Gastrocnemius medialis (tissue), 4 donors: ENCODE results near the gene COL24A1. TPM values are rescaled to one million over a fixed set of nuclear protein-coding genes. Genes with fewer than 3 reads are reported as not detected.

Source experiments
- ATAC-seq, 2 donors: fragments of 150-250 bp; one replicate each; pipeline ENCODE4 v1.9.1; 2016
- DNase-seq, 2 donors: peaks; one replicate each; pipeline ENCODE4 v3.0.0-alpha.2; 2019
- H3K27ac ChIP-seq, 4 donors: fragments of 200-600 bp; sonication (generic); 1 replicate in 1 of 4; 2 replicates in 3 of 4; pipeline ENCODE4 v1.5.1; 2016 to 2018; ENCODE audit warnings: mild to moderate bottlenecking in 2 of 4, moderate library complexity in 1 of 4
- H3K27me3 ChIP-seq, 3 donors: fragments of 200-600 bp; sonication (generic) in 2 of 3; 1 replicate in 1 of 3; 2 replicates in 2 of 3; pipeline versions ENCODE4 v1.5.1 to v1.6.0; 2016 to 2019; ENCODE audit warnings: mild to moderate bottlenecking in 1 of 3, moderate library complexity in 1 of 3
- H3K36me3 ChIP-seq, 2 donors: fragments of 200-600 bp; sonication (generic) in 1 of 2; one replicate each; pipeline ENCODE4 v1.5.1; 2017 to 2018
- H3K4me1 ChIP-seq, 2 donors: fragments of 200-600 bp; sonication (generic) in 1 of 2; one replicate each; pipeline ENCODE4 v1.5.1; 2016 to 2017; ENCODE audit warnings: mild to moderate bottlenecking in 2 of 2
- H3K4me3 ChIP-seq, 4 donors: fragments of 200-600 bp; sonication (generic) in 3 of 4; 1 replicate in 1 of 4; 2 replicates in 3 of 4; pipeline ENCODE4 v1.5.1; 2016 to 2019; ENCODE audit warnings: mild to moderate bottlenecking in 2 of 4
- H3K9me3 ChIP-seq, 3 donors: fragments of 200-600 bp; sonication (generic) in 2 of 3; 1 replicate in 1 of 3; 2 replicates in 2 of 3; pipeline ENCODE4 v1.5.1; 2016 to 2019
- CTCF ChIP-seq, 5 experiments: fragments of 450-650 bp in 3 of 5; fragments of 200-600 bp in 2 of 5; sonication (generic) in 2 of 5; IDR thresholded peaks in 4 of 5; conservative IDR thresholded peaks in 1 of 5; 1 replicate in 4 of 5; 2 replicates in 1 of 5; pipeline ENCODE4 v1.5.1; 2016 to 2019; ENCODE audit warnings: antibody characterized with exemption in 5 of 5, mild to moderate bottlenecking in 3 of 5, moderate library complexity in 3 of 5
- POLR2A ChIP-seq, 2 donors: fragments of 450-650 bp; IDR thresholded peaks; one replicate each; pipeline ENCODE4 v1.6.1; 2017; ENCODE audit warnings: antibody characterized with exemption in 2 of 2, mild to moderate bottlenecking in 2 of 2, moderate library complexity in 2 of 2
- in situ Hi-C, 4 donors: fragments of 200-750 bp; cut with MboI; loops; one replicate each; pipeline versions ENCODE4 v1.15.0 to v1.8.0; 2017; ENCODE audit warnings: low sequenced_read_pairs in 4 of 4
- intact Hi-C: fragments of 100-400 bp; cut with DNase I; formaldehyde crosslinking; loops from one replicate; pipeline ENCODE4 v1.15.1; 2023; ENCODE audit warnings: low total_unique reads
- total RNA-seq, 4 donors: library from RNA; depleted of rRNA; stranded (reverse); fragments of >200 nt; gene quantifications; one replicate each; pipeline versions ENCODE4 v1.1.0 to v1.2.3, GENCODE V29; 2016

Gene COL24A1
- total RNA-seq, 4 donors from 2014 or later = 0.09 to 0.36 TPM; not detected in 2

- in situ Hi-C loops (loop anchor here in 2 of 4 donors (10.0 kb wide), 2 partner anchors 113 to 393 kb away; partner anchors contain the start of gene CCN1 (in 1 of the 2)), intact Hi-C loops (loop anchor here (10.0 kb wide), 1 partner anchor 203 kb away; no protein-coding TSS in a partner anchor)
- H3K9me3 ChIP-seq = no peaks in the 10 kb centered on the region
- DNase-seq = no peak
- TF ChIP-seq CTCF (IDR thresholded peaks at IDR 0.05 in 4 of 5, conservative IDR thresholded peaks at IDR 0.05 in 1 of 5) (no peak), POLR2A (IDR thresholded peaks at IDR 0.05) (no peak)
- no peak overlapping the region for H3K4me3 ChIP-seq
- H3K27me3 ChIP-seq = no peaks in the 10 kb centered on the region
- no peak overlapping the region for H3K27ac ChIP-seq
- ATAC-seq = no peak
- peaks cover 0 to 28% of the 10 kb centered on the region in 2 donors for H3K36me3 ChIP-seq
- H3K4me1 ChIP-seq = peaks cover 5 to 14% of the 10 kb centered on the region in 2 donors
Measured at GRCh38 chr1:85697895-85698294, 458.7 kb downstream of the COL24A1 start.

GRCh38 chr1:85692730-85693314 is 463.8 kb downstream of the COL24A1 start:
- no peaks in the 10 kb centered on the region for H3K27me3 ChIP-seq
- DNase-seq (no peak), ATAC-seq (no peak)
- TF ChIP-seq POLR2A (IDR thresholded peaks at IDR 0.05) = no peak
- TF ChIP-seq CTCF (IDR thresholded peaks at IDR 0.05 in 4 of 5, conservative IDR thresholded peaks at IDR 0.05 in 1 of 5) = peak in 4 of 5 experiments; percentile 18 to 49 (median 30)
- H3K27ac ChIP-seq = no peak overlapping the region
- intact Hi-C loops (loop anchor here (2.0 to 10.0 kb wide), 3 partner anchors 81 to 384 kb away; no protein-coding TSS in a partner anchor), in situ Hi-C loops (loop anchor here in 2 of 4 donors (10.0 kb wide), 2 partner anchors 108 to 388 kb away; partner anchors contain the start of gene CCN1 (in 1 of the 2))
- H3K36me3 ChIP-seq = no peaks in the 10 kb centered on the region
- no peaks in the 10 kb centered on the region for H3K9me3 ChIP-seq
- peaks cover 5 to 6% of the 10 kb centered on the region in 2 donors for H3K4me1 ChIP-seq
- H3K4me3 ChIP-seq = no peak overlapping the region

- H3K27me3 ChIP-seq = no peaks in the 10 kb centered on the region
- TF ChIP-seq CTCF (IDR thresholded peaks at IDR 0.05 in 4 of 5, conservative IDR thresholded peaks at IDR 0.05 in 1 of 5) = no peak
- TF ChIP-seq POLR2A (IDR thresholded peaks at IDR 0.05) = no peak
- H3K4me1 ChIP-seq = peaks cover 0 to 4% of the 10 kb centered on the region in 2 donors
- H3K36me3 ChIP-seq = no peaks in the 10 kb centered on the region
- intact Hi-C loops (loop anchor here (5.0 to 10.0 kb wide), 2 partner anchors 78 to 195 kb away; no protein-coding TSS in a partner anchor), in situ Hi-C loops (loop anchor here in 2 of 4 donors (10.0 kb wide), 2 partner anchors 105 to 385 kb away; partner anchors contain the start of gene CCN1 (in 1 of the 2))
- H3K4me3 ChIP-seq = no peak overlapping the region
- no peak for ATAC-seq
- no peaks in the 10 kb centered on the region for H3K9me3 ChIP-seq
- H3K27ac ChIP-seq = no peak overlapping the region
- DNase-seq = no peak
Measured at GRCh38 chr1:85689775-85690404, 466.7 kb downstream of the COL24A1 start.

GRCh38 chr1:85683292-85684025 is 473.1 kb downstream of the COL24A1 start:
- intact Hi-C loops = no loop called here
- Histone ChIP-seq H3K27me3 (no peaks in the 10 kb centered on the region), H3K36me3 (peaks cover 0 to 3% of the 10 kb centered on the region in 2 donors), H3K9me3 (no peaks in the 10 kb centered on the region), H3K4me1 (peaks cover 11 to 12% of the 10 kb centered on the region in 2 donors), H3K27ac (no peak overlapping the region), H3K4me3 (no peak overlapping the region)
- in situ Hi-C loops = no loop called here
- ATAC-seq = no peak
- TF ChIP-seq CTCF (IDR thresholded peaks at IDR 0.05 in 4 of 5, conservative IDR thresholded peaks at IDR 0.05 in 1 of 5) (no peak), POLR2A (IDR thresholded peaks at IDR 0.05) (no peak)
- no peak for DNase-seq
